Myometrial cell (primary cell): ENCODE measurements around the gene IGF2BP1. TPM values are rescaled to one million over a fixed set of nuclear protein-coding genes. Genes with fewer than 3 reads are reported as not detected.

Source experiments
- total RNA-seq: library from RNA; depleted of rRNA; stranded (reverse); fragments of >200 nt; gene quantifications from 2 replicates; pipeline ENCODE4 v1.2.3, GENCODE V29; 2015

IGF2BP1 gene
- 0.86 and 1.9 TPM in 2 replicates for total RNA-seq

GRCh38 chr17:48997103-48997826 lies at the start of gene IGF2BP1:
IGF2BP1 (plus strand) TSS chr17:48997385; CDS start chr17:48997746, 361 bp downstream.

Other genes with a start within 250 kb of the IGF2BP1 start
- gene TTLL6, start 180.2 kb upstream of the IGF2BP1 start, total RNA-seq = not detected in 2 replicates
- 48.9 and 54.5 TPM in 2 replicates for gene CALCOCO2, start 166.3 kb upstream of the IGF2BP1 start, total RNA-seq
- gene ATP5MC1, start 104.6 kb upstream of the IGF2BP1 start, total RNA-seq = 205 and 249 TPM in 2 replicates
- 93.2 and 99.2 TPM in 2 replicates for gene UBE2Z, start 89.0 kb upstream of the IGF2BP1 start, total RNA-seq
- 127 and 169 TPM in 2 replicates for gene SNF8, start 52.5 kb upstream of the IGF2BP1 start, total RNA-seq
- gene GIP, start 28.8 kb upstream of the IGF2BP1 start, total RNA-seq = not detected in 2 replicates
- not detected in 2 replicates for gene B4GALNT2, start 135.4 kb downstream of the IGF2BP1 start, total RNA-seq
- not detected in 2 replicates for gene GNGT2, start 213.2 kb downstream of the IGF2BP1 start, total RNA-seq
- not detected in 2 replicates for gene ABI3, start 213.3 kb downstream of the IGF2BP1 start, total RNA-seq
- gene PHOSPHO1, start 233.4 kb downstream of the IGF2BP1 start, total RNA-seq = not detected in 2 replicates